GM12872 (cell line): ENCODE results near the gene HIVEP2.

Experiments used
- CTCF ChIP-seq: IDR thresholded peaks from 3 replicates; pipeline ENCODE4 v1.5.1; 2011; ENCODE audit warnings: low read depth, mild to moderate bottlenecking, low read length, moderate library complexity; ENCODE audit not compliant: insufficient read depth

The HIVEP2 gene

GRCh38 chr6:142868917-142869316 lies 76.1 kb downstream of the HIVEP2 start:
- TF ChIP-seq CTCF = no peak

GRCh38 chr6:142867988-142868812 lies 76.8 kb downstream of the HIVEP2 start:
- no peak for TF ChIP-seq CTCF

GRCh38 chr6:142867355-142867801 lies 77.6 kb downstream of the HIVEP2 start:
- TF ChIP-seq CTCF = no peak

GRCh38 chr6:142863981-142864380 lies 81.0 kb downstream of the HIVEP2 start:
- TF ChIP-seq CTCF = no peak

GRCh38 chr6:142861711-142862110 lies 83.3 kb downstream of the HIVEP2 start:
- TF ChIP-seq CTCF = no peak

- TF ChIP-seq CTCF = no peak
Observed at GRCh38 chr6:142860498-142860897, 84.5 kb downstream of the HIVEP2 start.

- no peak for TF ChIP-seq CTCF
Observed at GRCh38 chr6:142857796-142858555, 87.0 kb downstream of the HIVEP2 start.
